Neural crest cell (in vitro differentiated cells): Measurements from ENCODE around the gene FOXK1. TPM values are rescaled to one million over a fixed set of nuclear protein-coding genes. Genes with fewer than 3 reads are reported as not detected.
A peak's percentile ranks its signal among the peaks of the same experiment; 100 is the strongest.

Experiments
- DNase-seq: peaks from one replicate; pipeline ENCODE4 v3.0.0; 2021; ENCODE audit warnings: low read depth, mixed read lengths, low spot score
- H3K27ac Mint-ChIP-seq: one replicate; pipeline ENCODE4 v1.8.0; 2021; ENCODE audit warnings: mild to moderate bottlenecking, mixed read lengths; ENCODE audit not compliant: unreplicated experiment
- H3K27me3 Mint-ChIP-seq: 2 replicates; pipeline ENCODE4 v1.8.0; 2021; ENCODE audit warnings: low read depth, mild to moderate bottlenecking, mixed read lengths
- H3K36me3 Mint-ChIP-seq: 2 replicates; pipeline ENCODE4 v1.8.0; 2021; ENCODE audit warnings: low read depth, mild to moderate bottlenecking, mixed read lengths
- H3K4me1 Mint-ChIP-seq: 2 replicates; pipeline ENCODE4 v1.8.0; 2021; ENCODE audit warnings: mixed read lengths
- H3K4me3 Mint-ChIP-seq: one replicate; pipeline ENCODE4 v1.8.0; 2021; ENCODE audit warnings: mild to moderate bottlenecking, mixed read lengths
- H3K9me3 Mint-ChIP-seq: 2 replicates; pipeline ENCODE4 v1.8.0; 2021; ENCODE audit warnings: mixed read lengths
- CTCF ChIP-seq: fragments of 200-600 bp; sonication (generic); conservative IDR thresholded peaks from 2 replicates; pipeline ENCODE4 v1.5.0; 2021; ENCODE audit warnings: antibody characterized with exemption, mild to moderate bottlenecking
- total RNA-seq: library from RNA; stranded (reverse); gene quantifications from 2 replicates; pipeline ENCODE4 v1.2.1, GENCODE V29; 2021

FOXK1 gene
- total RNA-seq, 1 donor from 2014 or later = 29.1 TPM

GRCh38 chr7:4720225-4720624, 38.1 kb downstream of the FOXK1 start:
- no peaks in the 10 kb centered on the region for H3K9me3 Mint-ChIP-seq
- no peak for DNase-seq
- no peak overlapping the region for H3K27ac Mint-ChIP-seq
- peaks cover 50% of the 10 kb centered on the region for H3K4me1 Mint-ChIP-seq
- H3K4me3 Mint-ChIP-seq = no peak overlapping the region
- peaks cover 3% of the 10 kb centered on the region for H3K36me3 Mint-ChIP-seq
- H3K27me3 Mint-ChIP-seq = no peaks in the 10 kb centered on the region
- TF ChIP-seq CTCF = no peak

- Mint-ChIP-seq H3K27ac (no peak overlapping the region), H3K27me3 (no peaks in the 10 kb centered on the region), H3K4me1 (peaks cover 58% of the 10 kb centered on the region), H3K36me3 (peaks cover 2% of the 10 kb centered on the region), H3K9me3 (no peaks in the 10 kb centered on the region), H3K4me3 (no peak overlapping the region)
- no peak for DNase-seq
- no peak for TF ChIP-seq CTCF
Observed at GRCh38 chr7:4722308-4722707, 40.2 kb downstream of the FOXK1 start.

- Mint-ChIP-seq H3K9me3 (no peaks in the 10 kb centered on the region), H3K4me3 (no peak overlapping the region), H3K27ac (no peak overlapping the region), H3K4me1 (peaks cover 51% of the 10 kb centered on the region), H3K27me3 (no peaks in the 10 kb centered on the region), H3K36me3 (peaks cover 2% of the 10 kb centered on the region)
- no peak for DNase-seq
- no peak for TF ChIP-seq CTCF
Observed at GRCh38 chr7:4722960-4723630, 41.0 kb downstream of the FOXK1 start.

- H3K4me3 Mint-ChIP-seq = peak overlapping the region; percentile 81
- peaks cover 46% of the 10 kb centered on the region for H3K4me1 Mint-ChIP-seq
- H3K27me3 Mint-ChIP-seq = no peaks in the 10 kb centered on the region
- DNase-seq = no peak
- H3K27ac Mint-ChIP-seq = peak overlapping the region; percentile 99
- no peaks in the 10 kb centered on the region for H3K9me3 Mint-ChIP-seq
- H3K36me3 Mint-ChIP-seq = peaks cover 2% of the 10 kb centered on the region
- TF ChIP-seq CTCF = no peak
Observed at GRCh38 chr7:4724648-4725013, 42.5 kb downstream of the FOXK1 start.

- Mint-ChIP-seq H3K9me3 (no peaks in the 10 kb centered on the region), H3K36me3 (no peaks in the 10 kb centered on the region), H3K27me3 (no peaks in the 10 kb centered on the region), H3K4me1 (peaks cover 40% of the 10 kb centered on the region), H3K27ac (peak overlapping the region; percentile 99), H3K4me3 (peak overlapping the region; percentile 81)
- no peak for TF ChIP-seq CTCF
- peak; percentile 46 for DNase-seq
Observed at GRCh38 chr7:4725014-4725849, 43.1 kb downstream of the FOXK1 start.
